HCT116 (cell line): ENCODE results near the gene STX16. TPM values are rescaled to one million over a fixed set of nuclear protein-coding genes. Genes with fewer than 3 reads are reported as not detected.

Source experiments
- ATAC-seq: fragments of 200-7000 bp; cut with Tn5 transposase; 2 replicates; pipeline ENCODE4 v1.9.1; 2020; ENCODE audit warnings: mild to moderate bottlenecking, moderate library complexity
- BruUV-seq: library from RNA; stranded (reverse); fragments of 400-500 nt; replicated peaks from 2 replicates; lab custom pipeline; 2021; lab: Mats Ljungman, UMichigan
- CTCF ChIA-PET: fragments of 300-600 bp; sonication (Branson Sonifier 250); formaldehyde crosslinking; loops from one replicate; lab custom pipeline; 2021; ENCODE audit warnings: antibody characterized with exemption; lab: Charles Lee
- POLR2A ChIA-PET: fragments of 300-600, 350-600 bp; sonication (Branson Sonifier 250); formaldehyde crosslinking; loops from one replicate; lab custom pipeline; 2021; ENCODE audit warnings: antibody characterized with exemption; lab: Charles Lee
- RAD21 ChIA-PET, 2 experiments: fragments of 300-600 bp; sonication (Branson Sonifier 250); formaldehyde crosslinking; loops; one replicate each; lab custom pipeline; 2023; ENCODE audit warnings: low total read pairs in 2 of 2; ENCODE audit not compliant: uncharacterized antibody in 2 of 2, unreplicated experiment in 2 of 2, low non-redundant PET in 1 of 2; lab: Charles Lee
- DNase-seq: peaks from one replicate; pipeline ENCODE4 v3.0.0-alpha.2; 2010; ENCODE audit warnings: low read depth, low spot score
- H2AFZ ChIP-seq: fragments of 200-600 bp; shearing (Covaris generic), sonication (generic); 2 replicates; pipeline ENCODE4 v1.6.1; 2017; ENCODE audit warnings: low read depth, mixed run types, mixed read lengths, antibody characterized with exemption, low read length; ENCODE audit not compliant: poor library complexity, severe bottlenecking
- H3K27ac ChIP-seq: 2 replicates; pipeline ENCODE4 v1.5.1; 2012; ENCODE audit warnings: low read depth, low read length
- H3K27me3 ChIP-seq: fragments of 200-600 bp; sonication (generic); 2 replicates; pipeline ENCODE4 v1.6.1; 2016; ENCODE audit warnings: mixed run types, low read length, mixed read lengths; ENCODE audit not compliant: insufficient read depth
- H3K36me3 ChIP-seq, 2 experiments: fragments of 200-500 bp in 1 of 2; fragments of 200-600 bp in 1 of 2; sonication (Bioruptor generic) in 1 of 2; sonication (generic) in 1 of 2; 2 replicates each; pipeline versions ENCODE4 v1.5.1 to v1.6.1; 2014 to 2016; ENCODE audit warnings: low read length in 2 of 2, inconsistent platforms in 1 of 2, mixed read lengths in 1 of 2, mixed run types in 1 of 2; ENCODE audit not compliant: insufficient read depth in 2 of 2, control insufficient read depth in 1 of 2
- H3K4me1 ChIP-seq, 2 experiments: fragments of 200-600 bp in 1 of 2; sonication (generic) in 1 of 2; 2 replicates each; pipeline versions ENCODE4 v1.5.1 to v1.6.1; 2012 to 2017; ENCODE audit warnings: low read length in 2 of 2, inconsistent platforms in 1 of 2, mild to moderate bottlenecking in 1 of 2, mixed read lengths in 1 of 2, mixed run types in 1 of 2, moderate library complexity in 1 of 2; ENCODE audit not compliant: insufficient read depth in 2 of 2, control insufficient read depth in 1 of 2
- H3K4me2 ChIP-seq: fragments of 200-600 bp; sonication (generic); 2 replicates; pipeline ENCODE4 v1.6.1; 2017; ENCODE audit warnings: mixed run types, low read length, mixed read lengths
- H3K4me3 ChIP-seq, 2 experiments: fragments of 200-600 bp in 1 of 2; sonication (generic) in 1 of 2; replicated peaks in 1 of 2; 2 replicates each; pipeline ENCODE4 v1.5.1; 2011 to 2016; ENCODE audit warnings: low read length in 2 of 2, control low read depth in 1 of 2, low read depth in 1 of 2, mild to moderate bottlenecking in 1 of 2, mixed read lengths in 1 of 2, mixed run types in 1 of 2
- H3K79me2 ChIP-seq: fragments of 200-600 bp; sonication (generic); 2 replicates; pipeline ENCODE4 v1.6.1; 2017; ENCODE audit warnings: mild to moderate bottlenecking, mixed run types, low read length, moderate library complexity, mixed read lengths; ENCODE audit not compliant: insufficient read depth
- H3K9ac ChIP-seq: fragments of 200-600 bp; sonication (generic); 2 replicates; pipeline ENCODE4 v1.6.1; 2016; ENCODE audit warnings: low read length, mixed read lengths
- H3K9me2 ChIP-seq: fragments of 200-600 bp; sonication (generic), shearing (Covaris generic); 2 replicates; pipeline ENCODE4 v1.6.1; 2017; ENCODE audit warnings: mixed run types, mild to moderate bottlenecking, moderate library complexity; ENCODE audit not compliant: insufficient read depth
- H3K9me3 ChIP-seq, 2 experiments: fragments of 200-500 bp in 1 of 2; fragments of 200-600 bp in 1 of 2; sonication (Bioruptor generic) in 1 of 2; sonication (generic) in 1 of 2; 2 replicates each; pipeline ENCODE4 v1.6.1; 2014 to 2017; ENCODE audit warnings: low read length in 2 of 2, mixed read lengths in 2 of 2, inconsistent platforms in 1 of 2, low read depth in 1 of 2, mild to moderate bottlenecking in 1 of 2, mixed run types in 1 of 2, moderate library complexity in 1 of 2; ENCODE audit not compliant: control insufficient read depth in 1 of 2, insufficient read depth in 1 of 2
- H4K20me1 ChIP-seq: fragments of 200-600 bp; sonication (generic), shearing (Covaris generic); 2 replicates; pipeline ENCODE4 v1.6.1; 2017; ENCODE audit warnings: mixed run types, mild to moderate bottlenecking, moderate library complexity; ENCODE audit not compliant: insufficient read depth
- ATF3 ChIP-seq: IDR thresholded peaks from 2 replicates; pipeline ENCODE4 v1.6.1; 2012
- CBX3 ChIP-seq: IDR thresholded peaks from 2 replicates; pipeline ENCODE4 v1.6.1; 2012; ENCODE audit warnings: low read depth
- CEBPB ChIP-seq: IDR thresholded peaks from 2 replicates; pipeline ENCODE4 v1.6.1; 2012; ENCODE audit warnings: low read depth
- EGR1 ChIP-seq: IDR thresholded peaks from 2 replicates; pipeline ENCODE4 v1.6.1; 2012; ENCODE audit warnings: low read depth
- EZH2 ChIP-seq: fragments of 200-600 bp; sonication (generic); IDR thresholded peaks from 2 replicates; pipeline ENCODE4 v1.6.1; 2017; ENCODE audit warnings: antibody characterized with exemption, mixed run types
- EZH2phosphoT487 ChIP-seq: fragments of 200-600 bp; IDR thresholded peaks from 2 replicates; pipeline ENCODE4 v1.6.1; 2018; ENCODE audit warnings: antibody characterized with exemption, borderline replicate concordance
- JUND ChIP-seq: IDR thresholded peaks from 2 replicates; pipeline ENCODE4 v1.6.1; 2012
- POLR2A ChIP-seq: IDR thresholded peaks from 2 replicates; pipeline ENCODE4 v1.7.0; 2011; ENCODE audit warnings: borderline replicate concordance; ENCODE audit not compliant: insufficient read depth, insufficient read length; ENCODE audit errors: extremely low read depth
- RAD21 ChIP-seq: IDR thresholded peaks from 2 replicates; pipeline ENCODE4 v1.6.1; 2012; ENCODE audit warnings: low read depth, mild to moderate bottlenecking
- REST ChIP-seq: IDR thresholded peaks from 2 replicates; pipeline ENCODE4 v1.6.1; 2012; ENCODE audit warnings: low read depth
- SIN3A ChIP-seq: IDR thresholded peaks from 2 replicates; pipeline ENCODE4 v1.6.1; 2012; ENCODE audit warnings: low read depth
- SP1 ChIP-seq: IDR thresholded peaks from 2 replicates; pipeline ENCODE4 v1.6.1; 2012; ENCODE audit warnings: low read depth
- TCF7L2 ChIP-seq: IDR thresholded peaks from 2 replicates; pipeline ENCODE4 v1.7.0; 2011; ENCODE audit warnings: borderline replicate concordance, inconsistent platforms; ENCODE audit not compliant: insufficient read depth, insufficient read length; ENCODE audit errors: extremely low read depth
- intact Hi-C: fragments of 100-400 bp; cut with micrococcal nuclease; formaldehyde crosslinking; loops from 2 replicates; pipeline ENCODE4 v1.10.0; 2022
- total RNA-seq: library from RNA; stranded (reverse); gene quantifications from one replicate; pipeline ENCODE4 v1.2.1, GENCODE V29; 2021; ENCODE audit not compliant: unreplicated experiment

Gene STX16
- total RNA-seq, 1 experiment from 2014 or later, result 55.1 TPM

GRCh38 chr20:58693226-58694006 is 42.3 kb downstream of the STX16 start:
- Histone ChIP-seq H3K79me2 (no peaks in the 10 kb centered on the region), H3K4me2 (peak overlapping the region; percentile 79), H2AFZ (no peak overlapping the region), H3K27me3 (no peaks in the 10 kb centered on the region), H3K36me3 (no peaks in the 10 kb centered on the region), H3K27ac (peak overlapping the region; percentile 71; the same call in 1 of the 2 replicates), H3K9me3 (no peaks in the 10 kb centered on the region), H3K4me1 (peaks cover 7 to 16% of the 10 kb centered on the region in 2 experiments), H3K9ac (peak overlapping the region; percentile 60), H3K9me2 (no peaks in the 10 kb centered on the region)
- CTCF ChIA-PET, result interaction anchor here (0.7 to 1.6 kb wide), 2 partner anchors 212 kb away, joined by 3 to 5 read pairs; no protein-coding TSS in a partner anchor
- DNase-seq, result no peak
- RAD21 ChIA-PET, result no interaction called here
- ATAC-seq, result no peak; the same call in 1 of the 2 replicates
- intact Hi-C loops, result loop anchor here (5.0 kb wide), 1 partner anchor 211 kb away; no protein-coding TSS in a partner anchor
- no TSS peak for BruUV-seq
- no peak for TF ChIP-seq RAD21
- no peak for TF ChIP-seq EZH2phosphoT487
- TF ChIP-seq EZH2, result no peak
- no peak for TF ChIP-seq REST
- TF ChIP-seq TCF7L2, result no peak
- TF ChIP-seq EGR1, result no peak
- no peak for TF ChIP-seq POLR2A
- TF ChIP-seq ATF3, result no peak
- TF ChIP-seq CBX3, result no peak
- no peak for TF ChIP-seq JUND
- no peak for TF ChIP-seq SIN3A
- TF ChIP-seq CEBPB, result no peak
- TF ChIP-seq SP1, result no peak
- TF ChIP-seq, all 23 proteins: peak for 0
- peak overlapping the region; percentile 38 to 52 for H3K4me3 ChIP-seq
- POLR2A ChIA-PET, result interaction anchor here (1.1 to 1.3 kb wide), 2 partner anchors 11 to 136 kb away, joined by 3 read pairs; no protein-coding TSS in a partner anchor
- no peaks in the 10 kb centered on the region for H4K20me1 ChIP-seq
